GM12801 (cell line): ENCODE results near the gene MDM4.

ENCODE experiments used
- CTCF ChIP-seq: IDR thresholded peaks from one replicate; pipeline ENCODE4 v1.5.1; 2011; ENCODE audit warnings: control low read depth; ENCODE audit not compliant: insufficient read length; ENCODE audit errors: extremely low read depth

MDM4 gene

GRCh38 chr1:204479387-204480136, 36.6 kb upstream of the MDM4 start:
- TF ChIP-seq CTCF = no peak

GRCh38 chr1:204480515-204480914, 35.7 kb upstream of the MDM4 start:
- TF ChIP-seq CTCF = no peak

GRCh38 chr1:204483791-204484190, 32.4 kb upstream of the MDM4 start:
- no peak for TF ChIP-seq CTCF

GRCh38 chr1:204487256-204487615, 29.0 kb upstream of the MDM4 start:
- TF ChIP-seq CTCF = no peak

- no peak for TF ChIP-seq CTCF
Observed at GRCh38 chr1:204491655-204492054, 24.6 kb upstream of the MDM4 start.

- TF ChIP-seq CTCF = no peak
Observed at GRCh38 chr1:204493145-204493983, 22.8 kb upstream of the MDM4 start.

- TF ChIP-seq CTCF = no peak
Observed at GRCh38 chr1:204493984-204494280, 22.3 kb upstream of the MDM4 start.
